Upper lobe of left lung (tissue), 4 donors: ENCODE data around the gene PTBP3.

Experiments
- CTCF ChIP-seq, 6 experiments: fragments of 450-650 bp in 4 of 6; fragments of 200-600 bp in 2 of 6; sonication (generic) in 2 of 6; IDR thresholded peaks; one replicate each; pipeline ENCODE4 v1.5.1; 2016 to 2019; ENCODE audit warnings: antibody characterized with exemption in 6 of 6
- EP300 ChIP-seq, 4 donors: sonication (generic); formaldehyde crosslinking; IDR thresholded peaks; one replicate each; pipeline ENCODE4 v1.5.1; 2017; ENCODE audit warnings: antibody characterized with exemption in 4 of 4, control low read depth in 2 of 4
- POLR2A ChIP-seq, 4 donors: fragments of 450-650 bp; IDR thresholded peaks; one replicate each; pipeline ENCODE4 v1.5.1; 2016 to 2017; ENCODE audit warnings: antibody characterized with exemption in 4 of 4, mild to moderate bottlenecking in 2 of 4
- POLR2AphosphoS5 ChIP-seq, 2 donors: sonication (generic); formaldehyde crosslinking; IDR thresholded peaks; one replicate each; pipeline ENCODE4 v1.5.1; 2017; ENCODE audit warnings: antibody characterized with exemption in 2 of 2

GRCh38 chr9:112375361-112375760 lies 41.9 kb upstream of the PTBP3 start:
- TF ChIP-seq POLR2A (IDR thresholded peaks at IDR 0.05) = no peak
- TF ChIP-seq CTCF (IDR thresholded peaks at IDR 0.05) = no peak
- no peak for TF ChIP-seq POLR2AphosphoS5 (IDR thresholded peaks at IDR 0.05)
- no peak for TF ChIP-seq EP300 (IDR thresholded peaks at IDR 0.05)
